ENCODE results near the gene CTTN.

The CTTN gene

DNA sequence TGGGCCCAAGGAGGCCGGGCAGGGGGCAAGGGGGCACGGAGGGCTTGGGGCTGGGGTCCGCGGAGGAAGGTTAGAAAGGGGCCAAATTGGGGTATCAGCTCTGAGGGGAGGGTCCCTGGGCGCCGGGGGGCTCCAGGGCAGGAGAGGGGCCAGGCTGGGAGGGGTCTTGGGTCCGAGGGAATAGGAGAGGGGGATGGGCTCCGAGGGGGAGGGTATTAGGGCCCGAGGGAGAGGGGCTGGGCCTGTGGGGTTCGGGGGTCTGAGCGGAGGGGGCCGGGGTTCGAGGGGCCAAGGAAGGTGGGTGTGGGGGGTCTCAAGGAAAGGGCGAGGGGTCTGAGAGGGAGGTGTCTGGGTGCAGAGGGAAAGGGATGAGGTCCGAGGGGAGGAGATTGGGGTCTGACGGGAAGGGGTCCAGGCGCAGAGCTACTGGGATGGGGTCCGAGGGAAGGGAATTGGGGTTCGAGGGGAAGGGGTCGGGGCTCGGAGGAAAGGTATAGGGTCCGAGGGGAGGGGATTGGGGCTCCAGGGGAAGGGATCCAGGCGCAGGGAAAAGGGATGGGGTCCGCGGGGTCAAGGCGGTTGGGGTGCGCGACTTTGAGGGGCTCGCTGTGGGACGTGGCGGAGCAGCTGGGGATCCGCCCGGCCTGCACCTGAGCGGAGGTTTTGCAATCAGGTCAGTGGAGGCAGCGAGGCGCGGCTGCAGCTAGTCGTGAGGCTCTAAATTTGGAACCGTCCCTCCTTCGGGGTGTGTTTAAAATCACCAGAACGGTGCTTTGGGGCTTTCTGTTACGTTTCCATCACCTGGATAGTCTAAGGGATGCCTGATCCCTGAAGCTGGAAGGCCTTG lies 728 bp downstream of the CTTN start:
- peak overlapping the region; percentile 75 for H3K4me3 ChIP-seq (ENCODE audit: low read depth, low read length)
- DNase-seq (ENCODE audit: low read depth), result no peak
- TF ChIP-seq, protein P1, sequence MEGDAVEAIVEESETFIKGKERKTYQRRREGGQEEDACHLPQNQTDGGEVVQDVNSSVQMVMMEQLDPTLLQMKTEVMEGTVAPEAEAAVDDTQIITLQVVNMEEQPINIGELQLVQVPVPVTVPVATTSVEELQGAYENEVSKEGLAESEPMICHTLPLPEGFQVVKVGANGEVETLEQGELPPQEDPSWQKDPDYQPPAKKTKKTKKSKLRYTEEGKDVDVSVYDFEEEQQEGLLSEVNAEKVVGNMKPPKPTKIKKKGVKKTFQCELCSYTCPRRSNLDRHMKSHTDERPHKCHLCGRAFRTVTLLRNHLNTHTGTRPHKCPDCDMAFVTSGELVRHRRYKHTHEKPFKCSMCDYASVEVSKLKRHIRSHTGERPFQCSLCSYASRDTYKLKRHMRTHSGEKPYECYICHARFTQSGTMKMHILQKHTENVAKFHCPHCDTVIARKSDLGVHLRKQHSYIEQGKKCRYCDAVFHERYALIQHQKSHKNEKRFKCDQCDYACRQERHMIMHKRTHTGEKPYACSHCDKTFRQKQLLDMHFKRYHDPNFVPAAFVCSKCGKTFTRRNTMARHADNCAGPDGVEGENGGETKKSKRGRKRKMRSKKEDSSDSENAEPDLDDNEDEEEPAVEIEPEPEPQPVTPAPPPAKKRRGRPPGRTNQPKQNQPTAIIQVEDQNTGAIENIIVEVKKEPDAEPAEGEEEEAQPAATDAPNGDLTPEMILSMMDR (IDR thresholded peaks at IDR 0.05; ENCODE audit: low read depth, low read length, missing control alignments), result no peak
- in situ Hi-C loops (cut with HindIII; ENCODE audit: low sequenced_read_pairs), result no loop called here

DNA sequence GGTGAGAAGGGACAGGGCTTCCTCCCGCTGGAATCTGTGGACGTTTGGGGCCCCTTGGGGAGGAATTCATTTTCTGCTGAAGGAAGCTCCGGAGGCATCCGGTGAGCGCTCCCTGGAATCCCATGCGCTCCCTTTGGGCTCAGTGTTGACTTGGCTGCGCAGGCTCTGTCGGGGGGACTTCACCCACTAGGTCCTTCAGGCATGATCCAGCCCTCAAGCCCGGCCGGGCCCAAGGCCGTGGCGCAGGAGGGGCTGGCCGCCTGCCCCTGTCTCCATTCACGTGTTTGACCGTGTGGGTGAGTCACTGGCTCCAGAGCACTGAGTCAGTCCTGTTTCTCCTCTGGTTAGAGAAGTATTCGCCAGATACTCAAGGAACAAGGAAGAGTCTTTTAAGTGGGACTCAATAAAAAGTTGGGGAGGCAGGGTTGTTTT lies 1.4 kb downstream of the CTTN start:
- TF ChIP-seq, protein P1 (IDR thresholded peaks at IDR 0.05; ENCODE audit: low read depth, low read length, missing control alignments), result no peak
- peak overlapping the region; percentile 75 for H3K4me3 ChIP-seq (ENCODE audit: low read depth, low read length)
- peak; percentile 90 for DNase-seq (ENCODE audit: low read depth)
- in situ Hi-C loops (cut with HindIII; ENCODE audit: low sequenced_read_pairs), result no loop called here

DNA sequence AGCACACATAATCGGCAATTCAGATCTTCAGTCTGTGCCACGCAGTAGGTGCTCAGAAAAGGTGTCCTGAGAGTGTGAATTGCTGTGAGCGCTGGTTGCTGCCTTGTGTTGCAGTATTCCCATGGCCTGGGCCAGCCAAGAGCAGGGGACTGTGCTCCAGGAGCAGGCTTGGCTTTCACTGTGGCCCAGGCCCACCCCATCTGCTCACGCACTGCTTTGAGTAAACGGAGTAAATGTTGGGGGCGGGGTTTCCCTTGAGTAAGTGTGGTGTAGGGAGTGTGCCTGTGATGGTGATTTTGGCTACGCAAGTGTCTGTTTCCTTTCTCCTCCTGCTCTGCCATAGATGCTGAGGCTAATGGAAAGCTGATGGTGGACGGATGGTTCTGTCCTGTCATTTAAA lies 2.3 kb downstream of the CTTN start:
- no peak for DNase-seq (ENCODE audit: low read depth)
- H3K4me3 ChIP-seq (ENCODE audit: low read depth, low read length), result no peak overlapping the region
- TF ChIP-seq, protein P1 (IDR thresholded peaks at IDR 0.05; ENCODE audit: low read depth, low read length, missing control alignments), result no peak
- in situ Hi-C loops (cut with HindIII; ENCODE audit: low sequenced_read_pairs), result no loop called here

DNA sequence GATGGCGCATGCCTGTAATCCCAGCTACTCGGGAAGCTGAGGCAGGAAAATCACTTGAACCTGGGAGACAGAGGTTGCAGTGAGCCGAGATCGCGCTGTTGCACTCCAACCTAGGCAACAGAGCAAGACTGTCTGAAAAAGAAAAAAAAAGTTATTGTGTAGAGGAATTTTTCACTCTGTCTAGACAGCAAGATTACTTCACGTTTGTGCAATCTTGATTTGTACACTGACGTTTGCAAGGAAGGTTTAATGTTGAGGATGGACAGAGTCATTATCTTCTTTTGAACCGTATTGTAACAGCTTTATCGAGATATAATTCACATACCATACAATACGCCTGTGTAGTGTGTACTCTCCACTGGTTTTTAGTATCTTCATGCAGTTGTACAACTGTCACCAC lies 3.7 kb downstream of the CTTN start:
- no peak for DNase-seq (ENCODE audit: low read depth)
- in situ Hi-C loops (cut with HindIII; ENCODE audit: low sequenced_read_pairs), result no loop called here
- TF ChIP-seq, protein P1 (IDR thresholded peaks at IDR 0.05; ENCODE audit: low read depth, low read length, missing control alignments), result no peak
- H3K4me3 ChIP-seq (ENCODE audit: low read depth, low read length), result no peak overlapping the region

DNA sequence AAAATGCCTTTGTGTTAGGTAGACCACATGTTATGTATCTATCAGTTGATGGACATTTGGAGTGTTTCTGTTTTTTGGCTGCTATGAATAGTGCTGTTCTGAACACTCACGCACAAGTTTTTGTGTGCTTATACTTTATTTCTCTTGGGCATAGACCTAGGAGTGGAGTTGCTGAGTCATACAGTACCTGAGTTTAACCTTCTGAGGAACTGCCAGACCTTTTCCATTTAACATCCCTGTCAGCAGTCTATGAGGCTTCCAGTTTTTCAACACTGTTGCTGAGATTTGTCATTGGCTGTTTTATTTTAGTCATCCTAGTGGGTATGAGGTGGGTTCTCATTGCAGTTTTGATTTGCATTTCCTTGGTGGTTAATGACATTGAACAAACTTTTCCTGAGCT lies 4.4 kb downstream of the CTTN start:
- TF ChIP-seq, protein P1 (IDR thresholded peaks at IDR 0.05; ENCODE audit: low read depth, low read length, missing control alignments), result no peak
- in situ Hi-C loops (cut with HindIII; ENCODE audit: low sequenced_read_pairs), result no loop called here
- DNase-seq (ENCODE audit: low read depth), result no peak
- H3K4me3 ChIP-seq (ENCODE audit: low read depth, low read length), result no peak overlapping the region

DNA sequence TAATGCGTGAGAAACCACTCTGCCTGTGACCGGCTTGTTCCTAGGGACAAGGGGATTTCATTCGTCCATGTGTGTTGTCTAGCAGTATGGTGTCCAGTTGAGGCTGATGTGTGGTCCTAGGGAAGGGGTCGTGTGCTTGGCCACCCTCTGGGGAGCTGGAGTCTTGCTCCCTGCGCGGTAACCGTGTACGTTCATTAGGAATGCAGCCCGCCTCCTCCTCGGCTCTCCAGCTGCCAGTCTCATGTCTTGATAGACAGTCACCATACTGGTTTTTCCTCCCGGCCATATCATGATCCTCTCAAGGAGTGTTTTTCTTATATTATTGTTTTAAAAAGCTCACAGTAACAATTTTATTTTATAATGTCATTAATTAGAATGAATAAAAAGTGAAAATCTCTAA lies 5.9 kb downstream of the CTTN start:
- TF ChIP-seq, protein P1 (IDR thresholded peaks at IDR 0.05; ENCODE audit: low read depth, low read length, missing control alignments), result no peak
- in situ Hi-C loops (cut with HindIII; ENCODE audit: low sequenced_read_pairs), result no loop called here
- no peak for DNase-seq (ENCODE audit: low read depth)
- H3K4me3 ChIP-seq (ENCODE audit: low read depth, low read length), result no peak overlapping the region

All from astrocyte of the cerebellum (primary cell).